Hematopoietic multipotent progenitor cell treated with erythropoietin and hydrocortisone succinate and interleukin-3 and kit ligand, for 17 days (in vitro differentiated cells): ENCODE results near the gene SHISA4.
"Not testable (repeated sequence)": the region's sequence is repeated elsewhere in the genome, so short reads cannot be mapped to it uniquely, and the experiment has no call there.

ENCODE experiments used
- DNase-seq: peaks from one replicate; pipeline ENCODE4 v3.0.0-alpha.2; 2015; ENCODE audit warnings: low spot score

SHISA4 gene

GRCh38 chr1:201888282-201889089 is at the start of gene SHISA4:
TSS of gene SHISA4 (plus strand) at chr1:201888898. CDS start at chr1:201888995, 97 bp downstream.
- no peak for DNase-seq

- DNase-seq: not testable (repeated sequence)
These were observed 49.6 kb upstream of the SHISA4 start for GRCh38 chr1:201839089-201839488.

- DNase-seq: no peak
These were observed 48.6 kb upstream of the SHISA4 start for GRCh38 chr1:201840055-201840454.

- DNase-seq: no peak
These were observed 48.2 kb upstream of the SHISA4 start for GRCh38 chr1:201840490-201840889.

- DNase-seq: no peak
These were observed 47.3 kb upstream of the SHISA4 start for GRCh38 chr1:201841265-201841912.

GRCh38 chr1:201842472-201843027 is 46.1 kb upstream of the SHISA4 start:
- DNase-seq: no peak

- no peak for DNase-seq
These were observed 43.2 kb upstream of the SHISA4 start for GRCh38 chr1:201845331-201846083.

GRCh38 chr1:201847150-201847549 is 41.5 kb upstream of the SHISA4 start:
- DNase-seq: no peak

- no peak for DNase-seq
These were observed 40.5 kb upstream of the SHISA4 start for GRCh38 chr1:201848230-201848629.

- no peak for DNase-seq
These were observed 39.2 kb upstream of the SHISA4 start for GRCh38 chr1:201849372-201850052.

GRCh38 chr1:201850053-201850397 is 38.7 kb upstream of the SHISA4 start:
- no peak for DNase-seq

GRCh38 chr1:201851949-201852348 is 36.7 kb upstream of the SHISA4 start:
- no peak for DNase-seq

- not testable (repeated sequence) for DNase-seq
These were observed 32.0 kb upstream of the SHISA4 start for GRCh38 chr1:201856722-201857121.

- no peak for DNase-seq
These were observed 29.3 kb upstream of the SHISA4 start for GRCh38 chr1:201859424-201859823.

- no peak for DNase-seq
These were observed 27.2 kb upstream of the SHISA4 start for GRCh38 chr1:201861448-201861847.

- no peak for DNase-seq
These were observed 18.3 kb upstream of the SHISA4 start for GRCh38 chr1:201870397-201870796.

- DNase-seq: no peak
These were observed 14.0 kb upstream of the SHISA4 start for GRCh38 chr1:201874672-201875071.

GRCh38 chr1:201876148-201876818 is 12.4 kb upstream of the SHISA4 start:
- DNase-seq: no peak

GRCh38 chr1:201877877-201878401 is 10.8 kb upstream of the SHISA4 start:
- DNase-seq: peak; percentile 74

- no peak for DNase-seq
These were observed 7.6 kb upstream of the SHISA4 start for GRCh38 chr1:201880928-201881571.

GRCh38 chr1:201881617-201882016 is 7.1 kb upstream of the SHISA4 start:
- no peak for DNase-seq
